Smooth muscle cell (in vitro differentiated cells): ENCODE results near the gene GALNT16. TPM values are rescaled to one million over a fixed set of nuclear protein-coding genes. Genes with fewer than 3 reads are reported as not detected.

Experiments
- DNase-seq: peaks from one replicate; lab custom pipeline; 2025; ENCODE audit not compliant: unreplicated experiment; lab: John Stamatoyannopoulos, UW
- H2AFZ ChIP-seq: fragments of 200-600 bp; sonication (generic); 2 replicates; pipeline ENCODE4 v1.6.0; 2016; ENCODE audit warnings: antibody characterized with exemption, low read depth, mild to moderate bottlenecking
- H3F3A ChIP-seq: fragments of 200-600 bp; sonication (generic); 2 replicates; pipeline ENCODE4 v1.6.0; 2017; ENCODE audit warnings: antibody characterized with exemption, low read depth
- H3K27ac ChIP-seq: fragments of 200-600 bp; sonication (generic); 2 replicates; pipeline ENCODE4 v1.5.1; 2016; ENCODE audit warnings: low read depth, mild to moderate bottlenecking
- H3K27me3 ChIP-seq: fragments of 200-600 bp; sonication (generic); 2 replicates; pipeline ENCODE4 v1.6.1; 2016; ENCODE audit warnings: low read depth, mild to moderate bottlenecking
- H3K36me3 ChIP-seq: fragments of 200-600 bp; sonication (generic); 2 replicates; pipeline ENCODE4 v1.5.1; 2016; ENCODE audit warnings: low read depth
- H3K4me1 ChIP-seq: fragments of 200-600 bp; sonication (generic); 2 replicates; pipeline ENCODE4 v1.5.1; 2016; ENCODE audit warnings: low read depth
- H3K4me2 ChIP-seq: fragments of 200-600 bp; sonication (generic); 2 replicates; pipeline ENCODE4 v1.6.0; 2016; ENCODE audit warnings: mild to moderate bottlenecking
- H3K4me3 ChIP-seq: fragments of 200-600 bp; sonication (generic); 2 replicates; pipeline ENCODE4 v1.5.1; 2016; ENCODE audit warnings: mild to moderate bottlenecking
- H3K79me2 ChIP-seq: fragments of 200-600 bp; sonication (generic); 2 replicates; pipeline ENCODE4 v1.6.0; 2016; ENCODE audit warnings: low read depth, mild to moderate bottlenecking
- H3K9ac ChIP-seq: fragments of 200-600 bp; sonication (generic); 2 replicates; pipeline ENCODE4 v1.6.0; 2016; ENCODE audit warnings: low read depth
- H3K9me3 ChIP-seq: fragments of 200-600 bp; sonication (generic); replicated peaks from 2 replicates; pipeline ENCODE4 v1.5.1; 2016; ENCODE audit warnings: low read depth
- H4K20me1 ChIP-seq: fragments of 200-600 bp; sonication (generic); 2 replicates; pipeline ENCODE4 v1.6.0; 2016; ENCODE audit warnings: low read depth
- CTCF ChIP-seq: fragments of 200-600 bp; sonication (generic); IDR thresholded peaks from 2 replicates; pipeline ENCODE4 v1.5.1; 2017; ENCODE audit warnings: borderline replicate concordance, mild to moderate bottlenecking, antibody characterized with exemption; ENCODE audit not compliant: insufficient read depth, poor library complexity, severe bottlenecking
- WGBS: methylation state at CpG from one replicate; pipeline ENCODE4 v1.1.7; 2016; ENCODE audit warnings: low lambda C conversion rate; 5-methylcytosine and 5-hydroxymethylcytosine counted together
- polyA plus RNA-seq: library from polyadenylated mRNA; unstranded; fragments of >200 nt; fragmentation: Nextera tagmentation; extraction: Ambion mirVana; gene quantifications from 2 replicates; pipeline ENCODE4 v1.2.1, GENCODE V29; 2016
- total RNA-seq: library from RNA; depleted of rRNA; stranded (reverse); fragments of >200 nt; gene quantifications from 2 replicates; pipeline ENCODE4 v1.2.3, GENCODE V29; 2014

Gene GALNT16
- total and polyA plus RNA-seq, 2 experiments from 2014 or later, result 0.54 to 4.7 TPM

GRCh38 chr14:69262516-69262915, 2.6 kb downstream of the GALNT16 start:
- no peak overlapping the region for H3K4me3 ChIP-seq
- no peaks in the 10 kb centered on the region for H3K9me3 ChIP-seq
- no peaks in the 10 kb centered on the region for H3K79me2 ChIP-seq
- DNase-seq, result no peak
- H3K4me1 ChIP-seq, result peaks cover 11% of the 10 kb centered on the region
- no peak overlapping the region for H3K9ac ChIP-seq
- no peak overlapping the region for H3K27ac ChIP-seq
- TF ChIP-seq CTCF, result no peak
- 60% methylated on average over 3 of the region's 3 CpGs for WGBS
- H3F3A ChIP-seq, result peaks cover 2% of the 10 kb centered on the region
- H4K20me1 ChIP-seq, result no peaks in the 10 kb centered on the region
- no peak overlapping the region for H2AFZ ChIP-seq
- H3K27me3 ChIP-seq, result peaks cover 61% of the 10 kb centered on the region
- H3K4me2 ChIP-seq, result no peak overlapping the region
- H3K36me3 ChIP-seq, result no peaks in the 10 kb centered on the region

DNA sequence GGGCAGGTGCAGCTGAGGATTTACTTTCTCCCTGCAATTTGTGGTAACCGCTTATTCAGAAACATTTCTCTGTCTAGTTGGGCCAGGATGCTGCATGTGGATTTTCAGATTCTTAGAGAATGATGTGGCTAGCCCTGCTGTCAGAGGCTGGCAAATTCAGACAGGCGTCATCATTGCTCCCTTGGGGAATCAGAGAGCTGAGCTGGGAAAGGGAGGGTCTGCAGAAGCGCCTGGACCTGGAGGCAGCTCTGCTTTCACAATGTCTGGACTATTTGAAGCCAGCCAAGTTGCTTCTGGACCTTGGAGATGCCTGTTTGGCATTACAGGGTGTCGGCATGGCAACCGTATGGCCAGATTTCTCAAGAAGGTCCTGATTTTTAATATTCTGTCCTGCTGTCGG, 3.4 kb downstream of the GALNT16 start:
- no peaks in the 10 kb centered on the region for H3K9me3 ChIP-seq
- H3F3A ChIP-seq, result peaks cover 9% of the 10 kb centered on the region
- H3K27ac ChIP-seq, result no peak overlapping the region
- no peak overlapping the region for H3K4me2 ChIP-seq
- H3K79me2 ChIP-seq, result no peaks in the 10 kb centered on the region
- 69% methylated on average over 6 of the region's 6 CpGs for WGBS
- H3K36me3 ChIP-seq, result no peaks in the 10 kb centered on the region
- H3K4me3 ChIP-seq, result no peak overlapping the region
- DNase-seq, result no peak
- no peaks in the 10 kb centered on the region for H4K20me1 ChIP-seq
- no peak overlapping the region for H2AFZ ChIP-seq
- no peak overlapping the region for H3K9ac ChIP-seq
- H3K4me1 ChIP-seq, result peaks cover 11% of the 10 kb centered on the region
- H3K27me3 ChIP-seq, result peaks cover 53% of the 10 kb centered on the region
- TF ChIP-seq CTCF, result no peak

DNA sequence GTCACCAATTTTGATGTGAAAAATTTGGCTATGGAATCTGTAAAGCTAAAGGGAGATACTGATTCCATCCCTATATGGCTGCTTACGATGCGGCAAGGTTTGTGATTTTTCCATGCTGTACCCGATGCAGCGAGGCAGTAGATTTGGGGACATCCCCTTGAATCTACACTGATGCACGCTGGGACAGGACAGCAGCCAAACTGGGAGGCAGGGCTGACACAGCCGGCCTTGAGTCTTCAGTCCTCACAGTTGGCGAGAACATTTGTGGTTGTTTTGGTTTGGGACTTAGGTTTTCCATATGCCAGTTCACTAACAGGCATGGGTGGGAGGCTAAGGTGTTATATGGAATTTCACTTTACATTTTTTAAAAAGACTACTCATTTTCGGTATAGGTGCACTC, 3.8 kb downstream of the GALNT16 start:
- Histone ChIP-seq H3K4me2 (no peak overlapping the region), H3K27ac (no peak overlapping the region)
- WGBS, result 86% methylated on average over 8 of the region's 8 CpGs

More for the DNA sequence above, 3.8 kb downstream of the GALNT16 start:
- peaks cover 49% of the 10 kb centered on the region for H3K27me3 ChIP-seq
- H3K9ac ChIP-seq, result no peak overlapping the region
- H2AFZ ChIP-seq, result no peak overlapping the region
- H3K4me1 ChIP-seq, result peaks cover 11% of the 10 kb centered on the region
- no peaks in the 10 kb centered on the region for H3K9me3 ChIP-seq
- H3F3A ChIP-seq, result peaks cover 9% of the 10 kb centered on the region
- H3K36me3 ChIP-seq, result no peaks in the 10 kb centered on the region
- H3K79me2 ChIP-seq, result no peaks in the 10 kb centered on the region
- H4K20me1 ChIP-seq, result no peaks in the 10 kb centered on the region
- no peak for DNase-seq
- no peak overlapping the region for H3K4me3 ChIP-seq
- no peak for TF ChIP-seq CTCF
